Stomach (tissue), 4 donors: ENCODE data around the gene ADGRD2.

Experiments used
- POLR2A ChIP-seq, 4 donors: fragments of 450-650 bp; IDR thresholded peaks; one replicate each; pipeline ENCODE4 v1.6.1; 2016; ENCODE audit warnings: antibody characterized with exemption in 4 of 4, control low read depth in 2 of 4, mild to moderate bottlenecking in 1 of 4, moderate library complexity in 1 of 4
- TF ChIP-seq, protein P1 (sequence below), 7 experiments: fragments of 450-650 bp in 4 of 7; fragments of 200-600 bp in 3 of 7; sonication (generic) in 3 of 7; IDR thresholded peaks; one replicate each; pipeline ENCODE4 v1.5.1; 2016 to 2019; ENCODE audit warnings: antibody characterized with exemption in 7 of 7, control low read depth in 2 of 7, mild to moderate bottlenecking in 1 of 7

DNA sequence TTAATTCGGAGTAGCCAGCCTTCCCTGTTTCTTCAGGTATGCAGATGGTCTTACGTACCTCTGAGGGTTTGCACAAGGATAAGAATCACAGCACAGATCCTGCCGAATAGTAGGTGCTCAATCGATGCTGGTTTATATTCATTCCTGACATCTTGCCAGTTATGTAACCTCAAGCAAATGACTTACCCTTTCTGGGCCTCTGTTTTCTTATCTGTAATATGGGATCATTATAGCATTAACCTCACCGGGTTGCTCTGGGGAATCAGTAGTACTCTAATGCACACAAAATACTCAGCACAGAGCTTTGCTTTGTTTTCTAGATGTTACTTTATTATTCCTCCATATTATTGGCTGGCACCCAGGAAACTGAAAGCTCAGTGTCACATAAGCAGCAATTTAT lies 64.6 kb downstream of the ADGRD2 start:
- TF ChIP-seq POLR2A (IDR thresholded peaks at IDR 0.05) = no peak
- TF ChIP-seq, protein P1, sequence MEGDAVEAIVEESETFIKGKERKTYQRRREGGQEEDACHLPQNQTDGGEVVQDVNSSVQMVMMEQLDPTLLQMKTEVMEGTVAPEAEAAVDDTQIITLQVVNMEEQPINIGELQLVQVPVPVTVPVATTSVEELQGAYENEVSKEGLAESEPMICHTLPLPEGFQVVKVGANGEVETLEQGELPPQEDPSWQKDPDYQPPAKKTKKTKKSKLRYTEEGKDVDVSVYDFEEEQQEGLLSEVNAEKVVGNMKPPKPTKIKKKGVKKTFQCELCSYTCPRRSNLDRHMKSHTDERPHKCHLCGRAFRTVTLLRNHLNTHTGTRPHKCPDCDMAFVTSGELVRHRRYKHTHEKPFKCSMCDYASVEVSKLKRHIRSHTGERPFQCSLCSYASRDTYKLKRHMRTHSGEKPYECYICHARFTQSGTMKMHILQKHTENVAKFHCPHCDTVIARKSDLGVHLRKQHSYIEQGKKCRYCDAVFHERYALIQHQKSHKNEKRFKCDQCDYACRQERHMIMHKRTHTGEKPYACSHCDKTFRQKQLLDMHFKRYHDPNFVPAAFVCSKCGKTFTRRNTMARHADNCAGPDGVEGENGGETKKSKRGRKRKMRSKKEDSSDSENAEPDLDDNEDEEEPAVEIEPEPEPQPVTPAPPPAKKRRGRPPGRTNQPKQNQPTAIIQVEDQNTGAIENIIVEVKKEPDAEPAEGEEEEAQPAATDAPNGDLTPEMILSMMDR (IDR thresholded peaks at IDR 0.05) = no peak
